22Rv1 (cell line): ENCODE results near the gene CNPY1.

Experiments used
- H3K27ac ChIP-seq: fragments of 450-650 bp; 2 replicates; pipeline ENCODE4 v1.5.1; 2017
- CTCF ChIP-seq: fragments of 450-650 bp; IDR thresholded peaks from 2 replicates; pipeline ENCODE4 v1.5.1; 2017; ENCODE audit warnings: mild to moderate bottlenecking
- ZFX ChIP-seq: fragments of 450-650 bp; IDR thresholded peaks from 2 replicates; pipeline ENCODE4 v1.6.1; 2017; ENCODE audit warnings: antibody characterized with exemption, borderline replicate concordance

CNPY1 gene

GRCh38 chr7:155511702-155511996 lies 34.7 kb downstream of the CNPY1 start:
- no peak overlapping the region for H3K27ac ChIP-seq
- no peak for TF ChIP-seq ZFX
- no peak for TF ChIP-seq CTCF

- H3K27ac ChIP-seq, result no peak overlapping the region
- no peak for TF ChIP-seq CTCF
- TF ChIP-seq ZFX, result no peak
Measured at GRCh38 chr7:155510975-155511701, 35.2 kb downstream of the CNPY1 start.

- no peak overlapping the region for H3K27ac ChIP-seq
- TF ChIP-seq ZFX (no peak), CTCF (no peak)
Measured at GRCh38 chr7:155509725-155510551, 36.4 kb downstream of the CNPY1 start.

- TF ChIP-seq ZFX (no peak), CTCF (no peak)
Measured at GRCh38 chr7:155509359-155509724, 37.0 kb downstream of the CNPY1 start.

GRCh38 chr7:155508376-155509358 lies 37.7 kb downstream of the CNPY1 start:
- no peak overlapping the region for H3K27ac ChIP-seq
- TF ChIP-seq ZFX, result no peak
- TF ChIP-seq CTCF, result no peak

More at GRCh38 chr7:155509359-155509724, 37.0 kb downstream of the CNPY1 start:
- H3K27ac ChIP-seq, result no peak overlapping the region

- no peak for TF ChIP-seq CTCF
- TF ChIP-seq ZFX, result no peak
- H3K27ac ChIP-seq, result no peak overlapping the region
Measured at GRCh38 chr7:155507576-155507975, 38.8 kb downstream of the CNPY1 start.
